HepG2 (cell line): Measurements from ENCODE around the gene FLAD1. TPM values are rescaled to one million over a fixed set of nuclear protein-coding genes. Genes with fewer than 3 reads are reported as not detected.

Experiments used
- GABPB1 ChIP-seq: IDR thresholded peaks from 2 replicates; pipeline ENCODE4 v1.6.1; 2016; ENCODE audit warnings: mild to moderate bottlenecking, missing genetic modification reagents, moderate library complexity, missing compliant biosample characterization
- KLF9 ChIP-seq: IDR thresholded peaks from 2 replicates; pipeline ENCODE4 v1.6.1; 2016; ENCODE audit warnings: low read depth
- PHF5A ChIP-seq: IDR thresholded peaks from one replicate; pipeline ENCODE4 v1.6.1; 2018; ENCODE audit warnings: low read depth, missing genetic modification reagents; ENCODE audit not compliant: unreplicated experiment
- RFX5 ChIP-seq: IDR thresholded peaks from 2 replicates; pipeline ENCODE4 v1.6.1; 2011; ENCODE audit warnings: low read depth, low read length, improper control_type of control experiment
- SIX4 ChIP-seq: sonication (generic); formaldehyde crosslinking; IDR thresholded peaks from 2 replicates; pipeline ENCODE4 v1.4.0; 2020; ENCODE audit warnings: missing genetic modification reagents
- ZBTB38 ChIP-seq: sonication (generic); formaldehyde crosslinking; IDR thresholded peaks from 2 replicates; pipeline ENCODE4 v1.5.1; 2020; ENCODE audit warnings: mild to moderate bottlenecking, missing genetic modification reagents
- ZNF629 ChIP-seq: sonication (generic); formaldehyde crosslinking; conservative IDR thresholded peaks from 2 replicates; pipeline ENCODE4 v1.5.0; 2020; ENCODE audit warnings: missing genetic modification reagents
- polyA plus RNA-seq, 8 experiments: library from polyadenylated mRNA; depleted of rRNA in 3 of 8; stranded (reverse) in 7 of 8; unstranded in 1 of 8; fragments of >200 nt; fragmentation: Illumina TruSeq in 4 of 8; extraction: Trizol in 4 of 8; gene quantifications; 2 replicates each; pipeline versions ENCODE4 v1.2.1 to v1.2.3, GENCODE V29; 2011 to 2016; ENCODE audit warnings: low read depth in 4 of 8, missing spikeins in 1 of 8, mixed read lengths in 1 of 8; ENCODE audit not compliant: insufficient read depth in 1 of 8
- total RNA-seq, 5 experiments: library from RNA; depleted of rRNA; stranded (reverse); fragments of >200 nt; fragmentation: Illumina TruSeq; extraction: Trizol; gene quantifications; 2 replicates each; pipeline ENCODE4 v1.2.3, GENCODE V29; 2016; ENCODE audit warnings: low read depth in 1 of 5
- TF ChIP-seq, protein P1 (sequence below): sonication (generic); formaldehyde crosslinking; IDR thresholded peaks from 2 replicates; pipeline ENCODE4 v1.5.1; 2020; ENCODE audit warnings: mild to moderate bottlenecking, missing genetic modification reagents, moderate library complexity
- TF ChIP-seq, protein P2 (sequence below): sonication (generic); formaldehyde crosslinking; conservative IDR thresholded peaks from 2 replicates; pipeline ENCODE4 v1.8.0; 2022; ENCODE audit warnings: mild to moderate bottlenecking, moderate library complexity, missing genetic modification reagents
- TF ChIP-seq, protein P3 (sequence below): sonication (generic); formaldehyde crosslinking; IDR thresholded peaks from 2 replicates; pipeline ENCODE4 v1.4.0; 2020; ENCODE audit warnings: low read depth, missing genetic modification reagents
- TF ChIP-seq, protein P4 (sequence below): fragments of 450-650 bp; IDR thresholded peaks from 2 replicates; pipeline ENCODE4 v1.6.1; 2016
- TF ChIP-seq, protein P5 (sequence below): sonication (generic); formaldehyde crosslinking; IDR thresholded peaks from 2 replicates; pipeline ENCODE4 v1.4.0; 2020; ENCODE audit warnings: missing genetic modification reagents
- TF ChIP-seq, protein P6 (sequence below): sonication (generic); formaldehyde crosslinking; IDR thresholded peaks from 2 replicates; pipeline ENCODE4 v1.5.0; 2020; ENCODE audit warnings: mild to moderate bottlenecking, missing genetic modification reagents, borderline replicate concordance

Gene FLAD1
- total and polyA plus RNA-seq, 2 of the 13 experiments (the other 11 are each of a cell fraction or from before 2014, with no cell fraction given) = 25.9 to 32.8 TPM

DNA sequence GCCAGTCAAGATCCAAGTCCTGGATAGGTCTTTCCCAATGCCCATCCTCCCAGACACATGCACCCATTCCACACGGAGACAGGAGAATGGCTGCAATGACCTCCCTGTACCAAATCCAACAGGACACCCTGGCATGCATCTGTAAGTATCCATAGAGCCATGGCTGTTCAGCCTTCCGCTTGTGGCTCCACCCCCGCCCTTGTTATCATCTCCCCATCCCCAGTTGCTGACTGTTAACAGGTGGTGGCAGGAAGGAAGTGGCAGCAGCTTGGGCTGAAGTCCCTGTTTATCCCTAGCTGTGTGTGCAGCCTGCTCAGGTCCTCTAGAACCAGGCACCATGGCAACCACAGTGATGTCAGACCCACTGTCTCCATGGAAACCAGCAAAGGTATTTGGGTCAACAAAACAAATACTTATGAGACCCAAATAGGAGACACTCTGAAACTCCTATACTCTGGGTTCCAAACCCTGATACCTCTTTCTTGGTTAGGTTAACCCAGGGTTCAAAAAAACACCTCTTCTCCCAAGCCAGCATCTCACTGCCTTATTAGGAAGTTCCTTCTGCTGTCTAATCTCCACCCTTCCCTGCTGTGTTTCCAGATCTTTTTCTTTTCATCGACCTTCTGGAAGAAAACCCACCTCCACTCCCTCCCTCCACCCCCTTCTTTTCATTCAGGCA lies 28.0 kb upstream of the FLAD1 start (continued):
- TF ChIP-seq ZBTB38 (CRISPR knock-in tag) (peak; percentile 89), KLF9 (no peak), RFX5 (peak; percentile 56), GABPB1 (CRISPR knock-in tag) (peak; percentile 42; the same call in 1 of the 2 replicates), SIX4 (CRISPR knock-in tag) (no peak), ZNF629 (CRISPR knock-in tag) (no peak), PHF5A (CRISPR knock-in tag) (peak; percentile 22)
- TF ChIP-seq, protein P1, sequence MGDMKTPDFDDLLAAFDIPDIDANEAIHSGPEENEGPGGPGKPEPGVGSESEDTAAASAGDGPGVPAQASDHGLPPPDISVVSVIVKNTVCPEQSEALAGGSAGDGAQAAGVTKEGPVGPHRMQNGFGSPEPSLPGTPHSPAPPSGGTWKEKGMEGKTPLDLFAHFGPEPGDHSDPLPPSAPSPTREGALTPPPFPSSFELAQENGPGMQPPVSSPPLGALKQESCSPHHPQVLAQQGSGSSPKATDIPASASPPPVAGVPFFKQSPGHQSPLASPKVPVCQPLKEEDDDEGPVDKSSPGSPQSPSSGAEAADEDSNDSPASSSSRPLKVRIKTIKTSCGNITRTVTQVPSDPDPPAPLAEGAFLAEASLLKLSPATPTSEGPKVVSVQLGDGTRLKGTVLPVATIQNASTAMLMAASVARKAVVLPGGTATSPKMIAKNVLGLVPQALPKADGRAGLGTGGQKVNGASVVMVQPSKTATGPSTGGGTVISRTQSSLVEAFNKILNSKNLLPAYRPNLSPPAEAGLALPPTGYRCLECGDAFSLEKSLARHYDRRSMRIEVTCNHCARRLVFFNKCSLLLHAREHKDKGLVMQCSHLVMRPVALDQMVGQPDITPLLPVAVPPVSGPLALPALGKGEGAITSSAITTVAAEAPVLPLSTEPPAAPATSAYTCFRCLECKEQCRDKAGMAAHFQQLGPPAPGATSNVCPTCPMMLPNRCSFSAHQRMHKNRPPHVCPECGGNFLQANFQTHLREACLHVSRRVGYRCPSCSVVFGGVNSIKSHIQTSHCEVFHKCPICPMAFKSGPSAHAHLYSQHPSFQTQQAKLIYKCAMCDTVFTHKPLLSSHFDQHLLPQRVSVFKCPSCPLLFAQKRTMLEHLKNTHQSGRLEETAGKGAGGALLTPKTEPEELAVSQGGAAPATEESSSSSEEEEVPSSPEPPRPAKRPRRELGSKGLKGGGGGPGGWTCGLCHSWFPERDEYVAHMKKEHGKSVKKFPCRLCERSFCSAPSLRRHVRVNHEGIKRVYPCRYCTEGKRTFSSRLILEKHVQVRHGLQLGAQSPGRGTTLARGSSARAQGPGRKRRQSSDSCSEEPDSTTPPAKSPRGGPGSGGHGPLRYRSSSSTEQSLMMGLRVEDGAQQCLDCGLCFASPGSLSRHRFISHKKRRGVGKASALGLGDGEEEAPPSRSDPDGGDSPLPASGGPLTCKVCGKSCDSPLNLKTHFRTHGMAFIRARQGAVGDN (CRISPR knock-in tag) = peak; percentile 67
- TF ChIP-seq, protein P2, sequence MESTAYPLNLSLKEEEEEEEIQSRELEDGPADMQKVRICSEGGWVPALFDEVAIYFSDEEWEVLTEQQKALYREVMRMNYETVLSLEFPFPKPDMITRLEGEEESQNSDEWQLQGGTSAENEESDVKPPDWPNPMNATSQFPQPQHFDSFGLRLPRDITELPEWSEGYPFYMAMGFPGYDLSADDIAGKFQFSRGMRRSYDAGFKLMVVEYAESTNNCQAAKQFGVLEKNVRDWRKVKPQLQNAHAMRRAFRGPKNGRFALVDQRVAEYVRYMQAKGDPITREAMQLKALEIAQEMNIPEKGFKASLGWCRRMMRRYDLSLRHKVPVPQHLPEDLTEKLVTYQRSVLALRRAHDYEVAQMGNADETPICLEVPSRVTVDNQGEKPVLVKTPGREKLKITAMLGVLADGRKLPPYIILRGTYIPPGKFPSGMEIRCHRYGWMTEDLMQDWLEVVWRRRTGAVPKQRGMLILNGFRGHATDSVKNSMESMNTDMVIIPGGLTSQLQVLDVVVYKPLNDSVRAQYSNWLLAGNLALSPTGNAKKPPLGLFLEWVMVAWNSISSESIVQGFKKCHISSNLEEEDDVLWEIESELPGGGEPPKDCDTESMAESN = no peak
- TF ChIP-seq, protein P3, sequence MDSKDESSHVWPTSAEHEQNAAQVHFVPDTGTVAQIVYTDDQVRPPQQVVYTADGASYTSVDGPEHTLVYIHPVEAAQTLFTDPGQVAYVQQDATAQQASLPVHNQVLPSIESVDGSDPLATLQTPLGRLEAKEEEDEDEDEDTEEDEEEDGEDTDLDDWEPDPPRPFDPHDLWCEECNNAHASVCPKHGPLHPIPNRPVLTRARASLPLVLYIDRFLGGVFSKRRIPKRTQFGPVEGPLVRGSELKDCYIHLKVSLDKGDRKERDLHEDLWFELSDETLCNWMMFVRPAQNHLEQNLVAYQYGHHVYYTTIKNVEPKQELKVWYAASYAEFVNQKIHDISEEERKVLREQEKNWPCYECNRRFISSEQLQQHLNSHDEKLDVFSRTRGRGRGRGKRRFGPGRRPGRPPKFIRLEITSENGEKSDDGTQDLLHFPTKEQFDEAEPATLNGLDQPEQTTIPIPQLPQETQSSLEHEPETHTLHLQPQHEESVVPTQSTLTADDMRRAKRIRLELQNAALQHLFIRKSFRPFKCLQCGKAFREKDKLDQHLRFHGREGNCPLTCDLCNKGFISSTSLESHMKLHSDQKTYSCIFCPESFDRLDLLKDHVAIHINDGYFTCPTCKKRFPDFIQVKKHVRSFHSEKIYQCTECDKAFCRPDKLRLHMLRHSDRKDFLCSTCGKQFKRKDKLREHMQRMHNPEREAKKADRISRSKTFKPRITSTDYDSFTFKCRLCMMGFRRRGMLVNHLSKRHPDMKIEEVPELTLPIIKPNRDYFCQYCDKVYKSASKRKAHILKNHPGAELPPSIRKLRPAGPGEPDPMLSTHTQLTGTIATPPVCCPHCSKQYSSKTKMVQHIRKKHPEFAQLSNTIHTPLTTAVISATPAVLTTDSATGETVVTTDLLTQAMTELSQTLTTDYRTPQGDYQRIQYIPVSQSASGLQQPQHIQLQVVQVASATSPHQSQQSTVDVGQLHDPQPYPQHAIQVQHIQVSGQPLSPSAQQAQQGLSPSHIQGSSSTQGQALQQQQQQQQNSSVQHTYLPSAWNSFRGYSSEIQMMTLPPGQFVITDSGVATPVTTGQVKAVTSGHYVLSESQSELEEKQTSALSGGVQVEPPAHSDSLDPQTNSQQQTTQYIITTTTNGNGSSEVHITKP = peak; percentile 49; the same call in 1 of the 2 replicates
- TF ChIP-seq, protein P4, sequence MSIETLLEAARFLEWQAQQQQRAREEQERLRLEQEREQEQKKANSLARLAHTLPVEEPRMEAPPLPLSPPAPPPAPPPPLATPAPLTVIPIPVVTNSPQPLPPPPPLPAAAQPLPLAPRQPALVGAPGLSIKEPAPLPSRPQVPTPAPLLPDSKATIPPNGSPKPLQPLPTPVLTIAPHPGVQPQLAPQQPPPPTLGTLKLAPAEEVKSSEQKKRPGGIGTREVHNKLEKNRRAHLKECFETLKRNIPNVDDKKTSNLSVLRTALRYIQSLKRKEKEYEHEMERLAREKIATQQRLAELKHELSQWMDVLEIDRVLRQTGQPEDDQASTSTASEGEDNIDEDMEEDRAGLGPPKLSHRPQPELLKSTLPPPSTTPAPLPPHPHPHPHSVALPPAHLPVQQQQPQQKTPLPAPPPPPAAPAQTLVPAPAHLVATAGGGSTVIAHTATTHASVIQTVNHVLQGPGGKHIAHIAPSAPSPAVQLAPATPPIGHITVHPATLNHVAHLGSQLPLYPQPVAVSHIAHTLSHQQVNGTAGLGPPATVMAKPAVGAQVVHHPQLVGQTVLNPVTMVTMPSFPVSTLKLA = peak; percentile 41; the same call in 1 of the 2 replicates
- TF ChIP-seq, protein P5, sequence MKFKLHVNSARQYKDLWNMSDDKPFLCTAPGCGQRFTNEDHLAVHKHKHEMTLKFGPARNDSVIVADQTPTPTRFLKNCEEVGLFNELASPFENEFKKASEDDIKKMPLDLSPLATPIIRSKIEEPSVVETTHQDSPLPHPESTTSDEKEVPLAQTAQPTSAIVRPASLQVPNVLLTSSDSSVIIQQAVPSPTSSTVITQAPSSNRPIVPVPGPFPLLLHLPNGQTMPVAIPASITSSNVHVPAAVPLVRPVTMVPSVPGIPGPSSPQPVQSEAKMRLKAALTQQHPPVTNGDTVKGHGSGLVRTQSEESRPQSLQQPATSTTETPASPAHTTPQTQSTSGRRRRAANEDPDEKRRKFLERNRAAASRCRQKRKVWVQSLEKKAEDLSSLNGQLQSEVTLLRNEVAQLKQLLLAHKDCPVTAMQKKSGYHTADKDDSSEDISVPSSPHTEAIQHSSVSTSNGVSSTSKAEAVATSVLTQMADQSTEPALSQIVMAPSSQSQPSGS (CRISPR knock-in tag) = no peak
- TF ChIP-seq, protein P6, sequence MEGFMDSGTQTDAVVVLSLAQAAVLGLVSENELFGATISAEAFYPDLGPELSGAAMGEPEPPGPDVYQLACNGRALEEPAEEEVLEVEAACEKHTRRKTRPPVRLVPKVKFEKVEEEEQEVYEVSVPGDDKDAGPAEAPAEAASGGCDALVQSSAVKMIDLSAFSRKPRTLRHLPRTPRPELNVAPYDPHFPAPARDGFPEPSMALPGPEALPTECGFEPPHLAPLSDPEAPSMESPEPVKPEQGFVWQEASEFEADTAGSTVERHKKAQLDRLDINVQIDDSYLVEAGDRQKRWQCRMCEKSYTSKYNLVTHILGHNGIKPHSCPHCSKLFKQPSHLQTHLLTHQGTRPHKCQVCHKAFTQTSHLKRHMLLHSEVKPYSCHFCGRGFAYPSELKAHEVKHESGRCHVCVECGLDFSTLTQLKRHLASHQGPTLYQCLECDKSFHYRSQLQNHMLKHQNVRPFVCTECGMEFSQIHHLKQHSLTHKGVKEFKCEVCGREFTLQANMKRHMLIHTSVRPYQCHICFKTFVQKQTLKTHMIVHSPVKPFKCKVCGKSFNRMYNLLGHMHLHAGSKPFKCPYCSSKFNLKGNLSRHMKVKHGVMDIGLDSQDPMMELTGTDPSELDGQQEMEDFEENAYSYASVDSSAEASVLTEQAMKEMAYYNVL (CRISPR knock-in tag) = no peak
